OCI-LY3 (cell line): ENCODE data around the gene MS4A4A.

Experiments
- CTCF ChIP-seq: fragments of 200-600, 300-600 bp; sonication (generic); IDR thresholded peaks from 2 replicates; pipeline ENCODE4 v1.5.1; 2014; ENCODE audit warnings: antibody characterized with exemption, low read length, low read depth
- EZH2phosphoT487 ChIP-seq: fragments of 200-600 bp; shearing (Covaris generic); IDR thresholded peaks from 2 replicates; pipeline ENCODE4 v1.6.1; 2018; ENCODE audit warnings: antibody characterized with exemption, mixed run types, low read depth

GRCh38 chr11:60240662-60241061 lies 39.8 kb upstream of the MS4A4A start:
- TF ChIP-seq CTCF, result no peak
- TF ChIP-seq EZH2phosphoT487, result no peak
